ENCODE measurements around the gene LZTFL1.
A peak's percentile ranks its signal among the peaks of the same experiment; 100 is the strongest.

The LZTFL1 gene

DNA sequence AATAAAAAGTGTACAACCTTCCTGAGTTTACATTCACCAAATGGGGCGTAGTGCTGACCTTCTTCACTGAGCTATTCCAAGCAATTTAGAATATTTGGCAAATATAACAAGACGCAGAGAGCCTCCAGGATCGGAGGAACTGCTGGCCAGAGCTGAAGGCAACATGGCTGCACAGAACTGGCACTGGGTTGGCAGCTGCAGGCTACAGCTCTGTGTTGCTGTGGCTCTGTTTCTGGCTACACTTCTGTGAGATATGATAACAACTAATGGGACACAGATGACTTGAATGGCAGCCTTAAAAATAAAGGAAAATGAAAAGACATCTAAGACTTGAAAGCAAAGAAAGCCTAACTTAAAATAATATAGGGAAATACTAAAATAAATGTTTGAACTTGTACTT lies 34.8 kb downstream of the LZTFL1 start:
- DNase-seq: no peak

GRCh38 chr3:45806072-45806471 lies 35.8 kb downstream of the LZTFL1 start:
- no peak for DNase-seq

- no peak for DNase-seq
Observed at GRCh38 chr3:45803252-45803935, 38.5 kb downstream of the LZTFL1 start.

DNA sequence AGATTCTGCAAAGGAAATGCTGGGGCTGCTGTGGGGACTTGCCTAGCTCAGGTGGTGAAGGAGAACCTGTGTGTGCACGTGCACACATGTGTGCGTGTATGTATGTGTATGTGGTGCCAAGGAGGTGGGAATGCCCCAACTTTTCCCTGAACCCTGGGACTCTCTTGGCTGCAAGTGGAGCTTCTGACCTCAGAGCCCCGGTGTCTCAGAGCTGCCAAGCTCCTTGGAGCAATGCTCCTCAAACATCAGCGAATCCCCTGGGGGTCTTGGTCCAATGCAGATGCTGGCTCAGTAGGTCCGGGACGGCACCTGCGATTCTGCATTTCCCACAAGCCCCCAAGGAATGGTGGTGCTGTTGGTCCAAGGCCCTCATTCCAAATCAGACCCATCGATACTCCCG lies 39.8 kb downstream of the LZTFL1 start:
- no peak for DNase-seq

GRCh38 chr3:45800611-45801010 lies 41.3 kb downstream of the LZTFL1 start:
- DNase-seq: no peak

GRCh38 chr3:45799586-45799985 lies 42.3 kb downstream of the LZTFL1 start:
- no peak for DNase-seq

DNA sequence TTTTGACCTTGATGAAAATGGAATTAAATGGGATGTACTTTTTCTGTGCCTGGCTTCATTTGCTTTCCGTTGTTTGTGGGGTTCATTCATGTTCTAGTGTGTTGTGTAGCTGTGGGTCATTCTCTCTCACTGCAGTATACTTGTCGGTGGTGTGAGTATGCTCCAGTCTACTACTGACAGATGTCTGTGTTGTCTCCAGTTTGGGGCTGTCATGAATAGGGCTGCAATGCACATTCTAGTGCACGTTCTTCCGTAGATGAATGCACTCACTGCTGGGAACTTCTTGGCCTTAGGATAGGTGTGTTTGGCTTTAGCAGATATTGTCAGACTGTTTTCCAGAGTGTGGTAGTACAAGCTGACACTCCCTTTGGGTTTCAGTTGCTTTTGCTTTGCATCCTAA lies 43.9 kb downstream of the LZTFL1 start:
- no peak for DNase-seq

DNA sequence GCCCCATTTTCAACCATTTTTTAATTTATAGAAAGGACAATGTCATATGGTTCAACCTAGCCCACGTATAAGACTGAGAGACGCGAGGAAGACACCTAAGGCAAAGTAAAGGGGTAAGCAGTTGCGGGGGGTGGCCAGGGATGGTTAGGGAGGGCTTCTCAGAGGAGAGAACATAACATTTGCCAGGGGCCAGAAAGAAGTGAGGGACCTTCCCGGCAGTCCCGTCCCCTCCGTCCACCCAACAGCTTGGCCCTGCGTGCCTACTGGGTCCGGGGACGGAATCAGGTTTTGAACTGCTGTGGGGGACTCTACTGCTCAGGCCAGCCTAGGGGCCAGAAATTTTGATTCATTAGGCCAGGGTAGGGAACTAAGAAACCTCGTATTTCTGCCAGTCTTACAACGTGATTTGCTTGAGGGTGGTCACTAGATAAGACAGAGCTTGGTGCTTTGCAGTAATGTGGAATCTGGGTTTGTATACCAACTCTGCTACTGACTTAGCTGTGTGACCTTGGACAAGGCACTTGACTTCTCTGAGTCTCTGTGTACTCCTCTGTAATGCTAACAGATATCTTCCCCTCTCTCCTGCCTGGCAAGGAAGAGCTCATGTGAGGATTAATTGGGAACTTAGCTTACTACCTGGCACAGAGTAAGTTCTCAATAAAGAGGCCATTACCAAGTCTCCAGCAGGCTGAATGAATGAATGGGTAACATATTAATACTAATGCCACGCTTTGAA lies 44.8 kb downstream of the LZTFL1 start:
- DNase-seq: no peak

GRCh38 chr3:45795882-45796765 lies 45.8 kb downstream of the LZTFL1 start, which contains the start of gene SLC6A20:
TSS of gene SLC6A20 (minus strand) at chr3:45796536. CDS start at chr3:45796419, 117 bp downstream.
- DNase-seq: no peak

GRCh38 chr3:45795509-45795881 lies 46.4 kb downstream of the LZTFL1 start:
- DNase-seq: no peak

GRCh38 chr3:45794660-45795059 lies 47.3 kb downstream of the LZTFL1 start:
- DNase-seq: no peak

DNA sequence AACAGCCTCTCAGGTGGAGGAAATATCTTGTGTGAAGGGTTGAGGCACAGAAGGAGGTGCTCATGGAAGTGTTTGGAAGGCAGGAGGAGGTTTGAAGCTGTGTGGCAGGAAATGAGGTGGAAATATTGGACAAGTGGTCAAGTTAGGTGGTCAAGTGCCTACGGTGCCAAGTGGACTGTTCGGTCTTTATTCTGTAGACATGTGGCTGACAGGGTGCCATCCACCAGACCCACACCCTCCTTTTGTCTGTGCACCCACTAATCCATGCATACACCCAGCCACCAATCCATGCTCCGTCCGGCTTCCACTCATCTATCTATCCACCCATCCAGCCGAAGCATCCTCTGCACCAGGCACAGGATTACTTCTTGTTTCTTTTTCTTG lies 47.8 kb downstream of the LZTFL1 start:
- no peak for DNase-seq

- DNase-seq: no peak
Observed at GRCh38 chr3:45793482-45794176, 48.3 kb downstream of the LZTFL1 start.

DNA sequence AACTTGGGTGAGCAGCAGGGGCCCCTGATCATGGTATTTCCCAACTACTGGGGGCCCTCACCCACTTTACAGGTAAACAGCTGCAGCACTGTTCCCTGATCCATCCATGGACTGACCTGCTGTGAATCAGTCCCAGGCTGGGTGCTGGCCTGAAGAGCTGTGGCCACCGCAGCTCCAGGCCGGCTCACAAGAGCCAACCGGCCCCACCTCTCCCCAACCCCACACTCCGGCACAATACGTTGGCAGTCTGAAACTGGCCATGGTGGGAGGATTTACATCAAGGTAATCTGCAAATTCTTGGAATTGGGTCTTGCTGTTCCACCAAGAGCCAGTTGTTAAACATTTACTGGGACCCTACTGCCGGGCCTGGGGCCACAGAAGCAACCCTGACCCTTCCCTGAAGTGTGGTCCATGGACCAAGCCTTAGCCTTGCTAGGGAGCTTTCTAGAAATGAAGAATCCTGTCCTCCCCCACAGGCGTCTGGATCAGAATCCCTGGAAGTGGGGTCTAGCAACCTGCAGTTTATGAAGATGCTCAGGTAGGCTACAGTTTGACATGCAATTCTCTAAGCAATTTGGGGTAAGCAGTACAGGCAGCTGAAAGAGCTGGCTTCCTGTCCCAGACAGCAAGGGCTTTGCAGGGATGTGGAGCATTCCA lies 49.3 kb downstream of the LZTFL1 start:
- no peak for DNase-seq

DNA sequence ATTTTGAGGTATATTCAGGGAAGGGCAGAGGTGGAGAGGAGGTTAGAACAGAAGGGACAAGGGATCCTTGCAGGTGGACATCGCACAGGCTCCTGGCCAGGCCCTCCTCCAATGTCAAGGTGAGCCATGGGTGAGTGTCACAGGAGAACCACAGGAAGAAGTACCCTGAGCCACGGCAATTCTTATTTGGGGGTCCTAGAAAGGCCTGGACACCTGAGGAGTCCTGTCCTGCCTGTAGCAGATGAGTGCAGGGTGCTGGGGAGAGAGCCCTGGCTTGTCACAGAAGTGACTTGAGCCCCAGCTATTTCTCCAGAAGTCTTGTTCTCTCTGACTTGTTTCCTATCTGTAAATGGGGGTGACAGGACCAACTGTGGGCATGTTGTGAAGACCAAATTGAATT lies 49.9 kb downstream of the LZTFL1 start:
- DNase-seq: no peak

- peak; percentile 21 for DNase-seq
Observed at GRCh38 chr3:45790596-45790995, 51.3 kb downstream of the LZTFL1 start.

DNA sequence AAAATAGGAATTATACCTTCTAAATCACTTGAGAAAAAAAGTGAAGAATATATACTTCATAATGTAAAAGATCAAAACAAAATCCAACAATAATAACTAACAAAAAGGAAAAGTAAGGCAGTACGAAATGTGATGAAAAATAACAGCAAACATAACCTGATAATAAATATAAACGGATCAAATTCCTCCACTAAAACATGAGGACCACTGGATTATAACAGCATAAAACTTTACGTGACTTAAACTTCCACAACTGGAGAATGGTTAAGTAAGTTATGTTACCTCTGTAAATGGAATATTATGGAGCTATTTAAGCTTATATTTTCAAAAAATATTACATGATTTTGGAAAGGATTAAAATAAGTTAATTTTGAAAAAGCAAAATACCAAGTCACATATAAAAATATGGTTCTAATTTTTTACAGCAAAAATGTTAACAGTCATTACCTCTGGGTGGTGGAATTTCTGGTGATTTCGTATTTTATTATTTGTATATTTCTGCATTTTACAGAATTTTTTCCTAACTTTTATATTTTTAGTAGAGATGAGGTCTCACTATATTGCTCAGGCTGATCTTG lies 52.6 kb downstream of the LZTFL1 start:
- no peak for DNase-seq

- no peak for DNase-seq
Observed at GRCh38 chr3:45787551-45787950, 54.4 kb downstream of the LZTFL1 start.

DNA sequence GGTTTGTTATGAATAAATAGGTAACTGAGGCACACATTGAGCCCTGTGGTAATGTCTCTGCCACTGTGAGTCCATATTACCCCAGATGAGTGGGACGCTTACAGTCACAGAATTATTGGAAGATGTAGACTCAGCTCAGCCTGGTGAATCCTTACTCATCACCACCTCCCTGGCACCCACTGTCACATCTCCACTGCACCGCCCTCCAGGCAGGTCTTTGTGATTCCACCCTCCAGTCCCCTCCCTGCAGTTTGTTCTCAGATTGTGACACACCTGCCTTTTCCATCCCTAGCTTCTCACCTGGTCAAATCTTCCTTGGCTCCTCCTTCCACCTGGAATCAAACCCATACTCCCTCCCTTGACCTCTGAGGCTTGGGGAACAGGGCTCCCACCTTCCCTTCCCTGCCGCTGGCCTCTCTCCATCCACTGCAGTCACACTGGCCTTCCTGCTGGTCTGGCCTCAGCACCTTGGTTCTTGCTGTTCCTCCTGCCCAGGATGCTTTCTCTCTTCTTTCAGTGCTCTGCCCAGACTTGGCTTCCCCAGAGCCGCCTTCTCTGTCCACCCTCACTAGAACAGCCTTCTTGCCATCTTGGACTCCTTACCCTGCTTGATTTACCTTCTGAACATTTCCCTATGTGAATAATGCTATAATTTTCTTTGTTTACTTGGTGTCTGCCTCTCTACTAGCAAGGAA lies 55.0 kb downstream of the LZTFL1 start:
- DNase-seq: no peak

DNA sequence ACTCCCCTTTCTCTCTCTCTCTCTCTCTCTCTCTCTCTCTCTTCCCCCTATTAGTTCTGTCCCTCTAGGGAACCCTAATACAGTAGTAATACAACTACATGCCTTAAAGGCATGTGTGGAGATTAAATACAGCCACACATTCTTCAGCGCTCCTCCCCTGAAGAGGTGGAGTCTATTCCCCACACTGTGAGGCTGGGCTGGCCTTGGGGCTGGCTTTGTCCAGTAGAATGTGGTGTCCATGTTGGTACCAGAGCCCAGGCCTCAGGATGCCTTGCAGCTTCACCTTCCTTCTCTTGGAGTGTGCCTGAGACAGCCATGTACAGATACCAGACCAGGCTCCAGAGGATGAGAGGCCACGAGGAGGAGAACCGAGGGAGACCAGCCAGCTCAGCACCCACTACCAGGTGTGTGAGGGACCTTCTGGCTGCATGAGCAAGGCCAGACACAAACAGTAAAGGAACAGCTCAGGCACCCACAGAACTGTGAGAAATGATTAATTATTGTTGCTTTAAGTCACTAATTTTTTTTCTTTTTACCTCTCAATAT lies 56.2 kb downstream of the LZTFL1 start:
- no peak for DNase-seq

- DNase-seq: no peak
Observed at GRCh38 chr3:45783667-45784066, 58.3 kb downstream of the LZTFL1 start.

Data from NCI-H2171 (cell line).